ENCODE data around the gene CEP128.
A peak's percentile ranks its signal among the peaks of the same experiment; 100 is the strongest.

The CEP128 gene

GRCh38 chr14:80944861-80945617 is 3.5 kb upstream of the CEP128 start:
- H3K4me3 ChIP-seq (ENCODE audit: control insufficient read depth, low read depth, low read length) = no peak overlapping the region
- TF ChIP-seq CTCF (IDR thresholded peaks at IDR 0.05; ENCODE audit: control insufficient read depth, insufficient read depth, low read depth, low read length, missing control alignments) = no peak
- DNase-seq (ENCODE audit: low read depth) = no peak

GRCh38 chr14:80942191-80942600 is 658 bp upstream of the CEP128 start:
- TF ChIP-seq CTCF (IDR thresholded peaks at IDR 0.05; ENCODE audit: control insufficient read depth, insufficient read depth, low read depth, low read length, missing control alignments) = no peak
- DNase-seq (ENCODE audit: low read depth) = no peak
- H3K4me3 ChIP-seq (ENCODE audit: control insufficient read depth, low read depth, low read length) = no peak overlapping the region; the same call in 1 of the 2 replicates

DNA sequence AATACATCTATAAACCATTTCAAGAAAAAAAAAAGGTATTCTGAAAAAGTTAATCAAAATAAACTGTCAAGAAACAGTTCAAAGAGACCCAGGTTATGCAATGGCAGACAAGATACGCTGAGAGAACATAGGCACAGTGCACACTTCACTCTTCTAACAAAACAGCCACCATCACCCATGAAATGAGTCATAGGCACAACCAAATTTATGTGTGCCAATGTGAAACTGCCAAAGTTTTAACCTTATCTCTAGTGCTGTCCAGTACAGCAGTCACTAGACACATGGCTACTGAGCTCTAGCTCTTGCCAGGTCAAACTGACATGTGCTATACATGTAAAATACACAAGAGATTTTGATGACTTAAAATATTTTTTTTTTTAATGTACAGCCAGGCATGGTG is 1.4 kb downstream of the CEP128 start:
- H3K4me3 ChIP-seq (ENCODE audit: control insufficient read depth, low read depth, low read length) = no peak overlapping the region
- DNase-seq (ENCODE audit: low read depth) = no peak
- no peak for TF ChIP-seq CTCF (IDR thresholded peaks at IDR 0.05; ENCODE audit: control insufficient read depth, insufficient read depth, low read depth, low read length, missing control alignments)

GRCh38 chr14:80933686-80934085 is 7.9 kb downstream of the CEP128 start:
- TF ChIP-seq CTCF (IDR thresholded peaks at IDR 0.05; ENCODE audit: control insufficient read depth, insufficient read depth, low read depth, low read length, missing control alignments) = no peak
- no peak for DNase-seq (ENCODE audit: low read depth)
- no peak overlapping the region for H3K4me3 ChIP-seq (ENCODE audit: control insufficient read depth, low read depth, low read length)

GRCh38 chr14:80933282-80933681 is 8.3 kb downstream of the CEP128 start:
- no peak for TF ChIP-seq CTCF (IDR thresholded peaks at IDR 0.05; ENCODE audit: control insufficient read depth, insufficient read depth, low read depth, low read length, missing control alignments)
- no peak for DNase-seq (ENCODE audit: low read depth)
- no peak overlapping the region for H3K4me3 ChIP-seq (ENCODE audit: control insufficient read depth, low read depth, low read length)

GRCh38 chr14:80930836-80931389 is 10.6 kb downstream of the CEP128 start:
- DNase-seq (ENCODE audit: low read depth) = peak; percentile 94
- no peak overlapping the region for H3K4me3 ChIP-seq (ENCODE audit: control insufficient read depth, low read depth, low read length)
- TF ChIP-seq CTCF (IDR thresholded peaks at IDR 0.05; ENCODE audit: control insufficient read depth, insufficient read depth, low read depth, low read length, missing control alignments) = no peak
